A549 (cell line): ENCODE data around the gene LRRC31. TPM values are rescaled to one million over a fixed set of nuclear protein-coding genes. Genes with fewer than 3 reads are reported as not detected.

ENCODE experiments used
- ATAC-seq, 2 experiments: fragments of 200-7000 bp in 1 of 2; fragments of >200 bp in 1 of 2; cut with Nextera tagmentation in 1 of 2; cut with Tn5 transposase in 1 of 2; 3 replicates each; pipeline versions ENCODE4 v1.8.0 to v1.9.1; 2018 to 2020; ENCODE audit warnings: mild to moderate bottlenecking in 1 of 2, moderate library complexity in 1 of 2
- CTCF ChIA-PET: fragments of 300-600 bp; sonication (Branson Sonifier 250); formaldehyde crosslinking; extraction: SDS; loops from one replicate; lab custom pipeline; 2021; ENCODE audit warnings: antibody characterized with exemption, inconsistent platforms; lab: Yijun Ruan, JAX
- POLR2A ChIA-PET: fragments of 350-600 bp; formaldehyde crosslinking; extraction: SDS; loops from one replicate; lab custom pipeline; 2021; ENCODE audit warnings: antibody characterized with exemption, inconsistent platforms; lab: Yijun Ruan, JAX
- DNase-seq, 2 experiments: peaks; one replicate each; pipeline versions ENCODE4 v3.0.0 to v3.0.0-alpha.2; 2011 to 2016; ENCODE audit warnings: low read depth in 1 of 2, low spot score in 1 of 2
- FAIRE-seq: peaks from 2 replicates; lab custom pipeline; 2011; peaks lifted over from hg19 to GRCh38; lab: Jason Lieb, UNC
- H3K27ac ChIP-seq, 2 experiments: fragments of >200 bp; sonication (Bioruptor Twin); formaldehyde crosslinking; 3 replicates each; pipeline ENCODE4 v1.5.1; 2016 to 2017
- H3K4me1 ChIP-seq: fragments of >200 bp; sonication (Bioruptor Twin); formaldehyde crosslinking; 3 replicates; pipeline ENCODE4 v1.6.1; 2016
- H3K4me2 ChIP-seq: fragments of >200 bp; sonication (Bioruptor Twin); formaldehyde crosslinking; 3 replicates; pipeline ENCODE4 v1.6.1; 2016
- H3K4me3 ChIP-seq: fragments of >200 bp; sonication (Bioruptor Twin); formaldehyde crosslinking; 3 replicates; pipeline ENCODE4 v1.5.1; 2016
- H3K9me3 ChIP-seq: fragments of >200 bp; sonication (Bioruptor Twin); formaldehyde crosslinking; 3 replicates; pipeline ENCODE4 v1.6.1; 2016
- CBX8 ChIP-seq: fragments of 200-600 bp; sonication (generic); IDR thresholded peaks from 2 replicates; pipeline ENCODE4 v1.6.1; 2016
- CEBPB ChIP-seq, 2 experiments: fragments of >200 bp in 1 of 2; sonication (Bioruptor Twin) in 1 of 2; formaldehyde crosslinking in 1 of 2; IDR thresholded peaks; 2 replicates each; pipeline ENCODE4 v1.6.1; 2012 to 2016
- CHD2 ChIP-seq: fragments of 150-350 bp; IDR thresholded peaks from 2 replicates; pipeline ENCODE4 v1.6.1; 2014; ENCODE audit warnings: low read length; ENCODE audit not compliant: partially characterized antibody
- CHD4 ChIP-seq: fragments of 200-600 bp; sonication (generic); IDR thresholded peaks from 2 replicates; pipeline ENCODE4 v1.6.1; 2016; ENCODE audit warnings: antibody characterized with exemption, mild to moderate bottlenecking, borderline replicate concordance
- E2F6 ChIP-seq: IDR thresholded peaks from 2 replicates; pipeline ENCODE4 v1.6.1; 2012; ENCODE audit warnings: low read depth, borderline replicate concordance
- ESRRA ChIP-seq: fragments of 150-350 bp; IDR thresholded peaks from 2 replicates; pipeline ENCODE4 v1.6.1; 2014; ENCODE audit warnings: mild to moderate bottlenecking, low read length, borderline replicate concordance
- HDAC2 ChIP-seq: fragments of 200-600 bp; sonication (generic); IDR thresholded peaks from 2 replicates; pipeline ENCODE4 v1.6.1; 2016
- HES2 ChIP-seq: fragments of >200 bp; sonication (Bioruptor Twin); formaldehyde crosslinking; IDR thresholded peaks from 2 replicates; pipeline ENCODE4 v1.6.1; 2016
- HOXB13 ChIP-seq: fragments of 250-450 bp; sonication (Bioruptor Pico); IDR thresholded peaks from 2 replicates; pipeline ENCODE4 v1.5.0; 2020; ENCODE audit warnings: low read depth, mild to moderate bottlenecking, moderate library complexity
- HOXB5 ChIP-seq: fragments of 250-450 bp; sonication (Bioruptor Pico); IDR thresholded peaks from 2 replicates; pipeline ENCODE4 v1.5.0; 2020; ENCODE audit warnings: mild to moderate bottlenecking, moderate library complexity
- JUN ChIP-seq, 2 experiments: fragments of >200 bp; sonication (Bioruptor Twin); formaldehyde crosslinking; IDR thresholded peaks; 2 replicates in 1 of 2; 3 replicates in 1 of 2; pipeline ENCODE4 v1.6.1; 2016 to 2017
- JUNB ChIP-seq: fragments of >200 bp; sonication (Bioruptor Twin); formaldehyde crosslinking; IDR thresholded peaks from 2 replicates; pipeline ENCODE4 v1.6.1; 2016
- MAFK ChIP-seq: fragments of 450-650 bp; IDR thresholded peaks from 2 replicates; pipeline ENCODE4 v1.6.1; 2014; ENCODE audit not compliant: partially characterized antibody
- NFE2L2 ChIP-seq: fragments of 150-350 bp; conservative IDR thresholded peaks from 2 replicates; pipeline ENCODE4 v1.6.1; 2014; ENCODE audit warnings: low read length
- NR3C1 ChIP-seq: fragments of >200 bp; sonication (Bioruptor Twin); formaldehyde crosslinking; IDR thresholded peaks from 3 replicates; pipeline ENCODE4 v1.6.1; 2017
- PBX3 ChIP-seq: IDR thresholded peaks from 2 replicates; pipeline ENCODE4 v1.6.1; 2012
- PHF8 ChIP-seq: fragments of 200-600 bp; sonication (generic); IDR thresholded peaks from 2 replicates; pipeline ENCODE4 v1.6.1; 2016; ENCODE audit warnings: low read depth, mild to moderate bottlenecking, antibody characterized with exemption, moderate library complexity, borderline replicate concordance
- POLR2AphosphoS2 ChIP-seq: conservative IDR thresholded peaks from 2 replicates; pipeline ENCODE4 v1.6.1; 2012; ENCODE audit warnings: low read length, improper control_type of control experiment, inconsistent platforms
- RAD21 ChIP-seq, 2 experiments: fragments of >200 bp in 1 of 2; sonication (Bioruptor Twin) in 1 of 2; formaldehyde crosslinking in 1 of 2; IDR thresholded peaks in 1 of 2; conservative IDR thresholded peaks in 1 of 2; 2 replicates in 1 of 2; 3 replicates in 1 of 2; pipeline ENCODE4 v1.6.1; 2012 to 2018; ENCODE audit warnings: inconsistent platforms in 1 of 2
- RCOR1 ChIP-seq: fragments of 150-350 bp; IDR thresholded peaks from 2 replicates; pipeline ENCODE4 v1.6.1; 2014; ENCODE audit warnings: antibody characterized with exemption, low read length, low read depth
- REST ChIP-seq: fragments of 200-600 bp; sonication (generic); IDR thresholded peaks from 2 replicates; pipeline ENCODE4 v1.6.1; 2016; ENCODE audit warnings: antibody characterized with exemption, mild to moderate bottlenecking, moderate library complexity
- RNF2 ChIP-seq: fragments of 200-600 bp; sonication (generic); IDR thresholded peaks from 2 replicates; pipeline ENCODE4 v1.6.1; 2016; ENCODE audit warnings: low read depth, mild to moderate bottlenecking, antibody characterized with exemption, moderate library complexity, borderline replicate concordance
- SREBF2 ChIP-seq: fragments of 450-650 bp; IDR thresholded peaks from 2 replicates; pipeline ENCODE4 v1.6.1; 2014; ENCODE audit warnings: mild to moderate bottlenecking, moderate library complexity
- ZC3H11A ChIP-seq: fragments of 450-650 bp; IDR thresholded peaks from 2 replicates; pipeline ENCODE4 v1.6.1; 2014; ENCODE audit warnings: antibody characterized with exemption, mild to moderate bottlenecking
- ZNF302 ChIP-seq: fragments of 250-450 bp; sonication (Bioruptor Pico); IDR thresholded peaks from 2 replicates; pipeline ENCODE4 v1.9.0; 2021; ENCODE audit warnings: inconsistent platforms, mild to moderate bottlenecking, moderate library complexity
- WGBS: methylation state at CpG from one replicate; pipeline ENCODE4 v1.1.6; 2017; ENCODE audit errors: missing lambda C conversion rate; 5-methylcytosine and 5-hydroxymethylcytosine counted together
- polyA plus RNA-seq, 4 experiments: library from polyadenylated mRNA; depleted of rRNA in 3 of 4; stranded (reverse); fragments of >200 nt; fragmentation: RNase III in 1 of 4; extraction: RNeasy Plus Mini Kit Qiagen cat#74134 plus additional on column Dnase treatment in 1 of 4; gene quantifications; 2 replicates in 3 of 4; 3 replicates in 1 of 4; pipeline ENCODE4 v1.2.3, GENCODE V29; 2011 to 2017

Gene LRRC31
- polyA plus RNA-seq, 2 of the 4 experiments (the other 2 are of a cell fraction), result 0.04 to 0.27 TPM

- TF ChIP-seq REST (no peak), NFE2L2 (no peak), RCOR1 (no peak), HOXB5 (no peak), PHF8 (no peak), ZC3H11A (no peak), POLR2AphosphoS2 (no peak), ESRRA (no peak)
Measured at GRCh38 chr3:169907944-169908343, 38.2 kb upstream of the LRRC31 start (continued).

- POLR2A ChIA-PET, result no interaction called here
- no peak overlapping the region for H3K4me3 ChIP-seq
- no peak for TF ChIP-seq RNF2
- no peak for TF ChIP-seq JUNB
- no peak for TF ChIP-seq E2F6
- TF ChIP-seq NR3C1, result no peak
- TF ChIP-seq MAFK, result no peak
- TF ChIP-seq JUN (IDR thresholded peaks at IDR 0.05), result no peak
- no peak for TF ChIP-seq ZNF302 (CRISPR knock-in tag)
- FAIRE-seq (no peak), DNase-seq (no peak), ATAC-seq (0 out of 6 replicates have a peak, but pooled peaks of 1 of the 2 experiments have one; percentile 30)
- no peak overlapping the region for H3K4me2 ChIP-seq
- no peak overlapping the region for H3K27ac ChIP-seq
- CTCF ChIA-PET, result no interaction called here
- peaks cover 12% of the 10 kb centered on the region for H3K9me3 ChIP-seq
- H3K4me1 ChIP-seq, result no peaks in the 10 kb centered on the region
Measured at GRCh38 chr3:169907476-169907875, 37.7 kb upstream of the LRRC31 start.

GRCh38 chr3:169905404-169905803 is 35.7 kb upstream of the LRRC31 start:
- no peak for FAIRE-seq
- no peak for DNase-seq
- no peaks in the 10 kb centered on the region for H3K4me1 ChIP-seq
- no peak overlapping the region for H3K4me3 ChIP-seq
- TF ChIP-seq HDAC2 (no peak), REST (no peak), CHD4 (no peak), HES2 (no peak), SREBF2 (no peak), HOXB13 (no peak), CEBPB (IDR thresholded peaks at IDR 0.05) (no peak), CHD2 (no peak), HOXB5 (no peak), PBX3 (no peak), NR3C1 (no peak), RAD21 (conservative IDR thresholded peaks at IDR 0.05 in 1 of 2, IDR thresholded peaks at IDR 0.05 in 1 of 2) (no peak), ZNF302 (CRISPR knock-in tag) (no peak), E2F6 (no peak), CBX8 (no peak), RNF2 (no peak)
- POLR2A ChIA-PET, result no interaction called here
- H3K9me3 ChIP-seq, result peaks cover 32% of the 10 kb centered on the region
- WGBS, result 54% methylated on average over 6 of the region's 6 CpGs
- no peak overlapping the region for H3K4me2 ChIP-seq
- ATAC-seq, result no peak
- CTCF ChIA-PET, result no interaction called here
- H3K27ac ChIP-seq, result no peak overlapping the region
